ENCODE measurements around the gene MYO5C. TPM values are rescaled to one million over a fixed set of nuclear protein-coding genes. Genes with fewer than 3 reads are reported as not detected.

Gene MYO5C, protein sequence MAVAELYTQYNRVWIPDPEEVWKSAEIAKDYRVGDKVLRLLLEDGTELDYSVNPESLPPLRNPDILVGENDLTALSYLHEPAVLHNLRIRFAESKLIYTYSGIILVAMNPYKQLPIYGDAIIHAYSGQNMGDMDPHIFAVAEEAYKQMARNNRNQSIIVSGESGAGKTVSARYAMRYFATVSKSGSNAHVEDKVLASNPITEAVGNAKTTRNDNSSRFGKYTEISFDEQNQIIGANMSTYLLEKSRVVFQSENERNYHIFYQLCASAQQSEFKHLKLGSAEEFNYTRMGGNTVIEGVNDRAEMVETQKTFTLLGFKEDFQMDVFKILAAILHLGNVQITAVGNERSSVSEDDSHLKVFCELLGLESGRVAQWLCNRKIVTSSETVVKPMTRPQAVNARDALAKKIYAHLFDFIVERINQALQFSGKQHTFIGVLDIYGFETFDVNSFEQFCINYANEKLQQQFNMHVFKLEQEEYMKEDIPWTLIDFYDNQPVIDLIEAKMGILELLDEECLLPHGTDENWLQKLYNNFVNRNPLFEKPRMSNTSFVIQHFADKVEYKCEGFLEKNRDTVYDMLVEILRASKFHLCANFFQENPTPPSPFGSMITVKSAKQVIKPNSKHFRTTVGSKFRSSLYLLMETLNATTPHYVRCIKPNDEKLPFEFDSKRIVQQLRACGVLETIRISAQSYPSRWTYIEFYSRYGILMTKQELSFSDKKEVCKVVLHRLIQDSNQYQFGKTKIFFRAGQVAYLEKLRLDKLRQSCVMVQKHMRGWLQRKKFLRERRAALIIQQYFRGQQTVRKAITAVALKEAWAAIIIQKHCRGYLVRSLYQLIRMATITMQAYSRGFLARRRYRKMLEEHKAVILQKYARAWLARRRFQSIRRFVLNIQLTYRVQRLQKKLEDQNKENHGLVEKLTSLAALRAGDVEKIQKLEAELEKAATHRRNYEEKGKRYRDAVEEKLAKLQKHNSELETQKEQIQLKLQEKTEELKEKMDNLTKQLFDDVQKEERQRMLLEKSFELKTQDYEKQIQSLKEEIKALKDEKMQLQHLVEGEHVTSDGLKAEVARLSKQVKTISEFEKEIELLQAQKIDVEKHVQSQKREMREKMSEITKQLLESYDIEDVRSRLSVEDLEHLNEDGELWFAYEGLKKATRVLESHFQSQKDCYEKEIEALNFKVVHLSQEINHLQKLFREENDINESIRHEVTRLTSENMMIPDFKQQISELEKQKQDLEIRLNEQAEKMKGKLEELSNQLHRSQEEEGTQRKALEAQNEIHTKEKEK (N-terminal part only)
- total RNA-seq (ENCODE audit: low replicate concordance) = under 0.01 and 0.70 TPM in 2 replicates

DNA sequence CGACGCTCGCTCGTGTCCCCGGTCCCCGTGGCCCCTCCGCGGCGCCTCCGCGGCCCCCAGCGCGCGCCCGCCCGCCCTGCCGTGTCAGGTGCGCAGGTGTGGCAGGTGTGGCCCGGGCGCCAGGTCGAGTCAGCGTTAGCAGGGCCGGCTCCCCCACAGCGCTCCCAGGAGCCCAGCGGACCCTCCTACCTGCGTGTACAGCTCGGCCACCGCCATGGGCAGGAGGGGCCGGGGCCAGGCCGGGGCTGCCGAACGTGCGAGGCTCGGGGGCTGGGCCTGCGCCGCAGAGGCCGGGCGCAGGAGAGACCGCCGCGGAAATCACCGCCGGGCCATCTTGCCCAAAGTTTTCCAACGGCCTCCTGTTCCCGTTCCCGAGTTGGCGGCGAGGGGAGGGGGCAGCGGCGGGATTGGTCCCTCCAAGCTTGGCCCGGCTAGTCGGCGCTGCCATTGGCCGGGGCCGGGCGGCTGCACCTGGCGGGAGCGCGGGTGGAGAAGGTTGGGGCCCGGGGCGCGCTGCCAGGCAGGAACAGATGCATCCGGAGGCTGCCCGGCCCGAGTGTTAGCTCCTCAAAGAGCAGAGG is at the start of gene MYO5C:
Gene MYO5C, minus strand, starts transcription at position 384 of the 581 bp plus-strand sequence. Its CDS starts 168 bp downstream, at position 216.

GRCh38 chr15:52191207-52191606 is 104.4 kb downstream of the MYO5C start, which contains the start of gene GNB5:
Gene GNB5, minus strand, starts transcription at chr15:52191392. Its CDS starts 6,716 bp downstream, at chr15:52184676.

Other genes starting within 250 kb of the MYO5C start
- gene BCL2L10, start 183.0 kb downstream of the MYO5C start, total RNA-seq (ENCODE audit: low replicate concordance) = 0.08 TPM in 1 of 2 replicates, not detected in the other
- gene GNB5, start 104.4 kb downstream of the MYO5C start, total RNA-seq (ENCODE audit: low replicate concordance) = 24.4 and 62.1 TPM in 2 replicates
- 22.8 and 24.5 TPM in 2 replicates for gene MYO5A, start 233.1 kb upstream of the MYO5C start, total RNA-seq (ENCODE audit: low replicate concordance)